ENCODE data around the gene CAPN15.
"Not testable (repeated sequence)": the region's sequence is repeated elsewhere in the genome, so short reads cannot be mapped to it uniquely, and the experiment has no call there.

Gene CAPN15

DNA sequence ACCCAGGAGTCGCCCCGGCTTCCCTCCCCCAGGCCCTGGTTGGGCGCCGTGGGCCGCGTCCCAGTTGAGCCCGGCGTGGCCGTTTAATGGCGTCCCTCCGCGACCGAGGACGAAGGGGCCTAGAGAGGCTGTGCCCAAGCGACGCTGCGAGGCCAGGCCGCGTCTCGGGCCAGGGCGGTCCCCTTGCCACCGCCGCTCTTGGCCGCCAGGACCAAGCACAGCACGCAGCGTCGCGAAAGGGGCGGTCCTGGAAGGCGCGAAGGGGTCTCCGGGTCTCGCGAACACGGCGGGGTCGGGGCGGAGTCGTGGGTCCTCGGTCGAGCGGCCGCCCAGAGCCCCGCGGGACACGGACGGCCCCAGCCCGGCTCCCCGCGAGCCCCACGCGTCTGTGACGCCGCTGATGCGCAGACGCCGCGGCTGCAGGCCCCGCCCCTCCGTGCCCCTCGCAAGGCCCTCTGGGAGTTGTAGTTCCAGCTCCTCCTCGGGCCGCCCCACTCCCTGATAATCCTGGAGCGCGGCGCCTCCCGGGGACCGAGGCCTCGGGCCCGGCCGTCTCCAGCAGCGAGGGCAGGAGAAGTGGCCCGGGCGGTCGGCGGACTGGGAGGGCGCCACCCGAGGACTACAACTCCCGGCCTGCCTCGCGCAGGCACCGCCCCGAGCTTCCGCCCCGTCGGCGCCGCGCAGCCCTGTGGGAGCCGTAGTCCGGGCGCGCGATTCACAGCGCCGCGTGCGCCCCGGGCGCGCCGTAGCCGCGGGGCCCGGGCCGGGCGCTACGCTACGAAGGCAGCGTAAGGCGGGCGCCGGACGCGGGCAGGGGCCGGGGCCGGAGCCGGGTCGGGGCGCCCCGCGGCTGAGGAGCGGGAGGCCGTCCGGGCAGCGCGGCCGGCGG, at the start of gene CAPN15:
CAPN15 (plus strand) TSS at position 698 of the 889 bp plus-strand sequence. CDS start 19,127 bp downstream, outside the sequence.
- Histone ChIP-seq H3K4me1 (ENCODE audit: control insufficient read depth, insufficient read depth, low read length) (peaks cover 45% of the 10 kb centered on the region), H3K4me3 (ENCODE audit: low read length) (peak within 1 kb of the TSS; percentile 68), H3K9me3 (ENCODE audit: control insufficient read depth, low read length) (no peaks in the 10 kb centered on the region), H3K36me3 (ENCODE audit: control insufficient read depth, insufficient read depth, low read length) (no peaks in the 10 kb centered on the region), H3K27me3 (ENCODE audit: control insufficient read depth, insufficient read depth, low read length) (no peaks in the 10 kb centered on the region), H3K9ac (ENCODE audit: low read length) (peak within 1 kb of the TSS; percentile 72)

GRCh38 chr16:478287-478686, 49.2 kb upstream of the CAPN15 start:
- not testable (repeated sequence) for H3K36me3 ChIP-seq (ENCODE audit: control insufficient read depth, insufficient read depth, low read length); H3K4me3 ChIP-seq (ENCODE audit: low read length); H3K9ac ChIP-seq (ENCODE audit: low read length); H3K9me3 ChIP-seq (ENCODE audit: control insufficient read depth, low read length); H3K27me3 ChIP-seq (ENCODE audit: control insufficient read depth, insufficient read depth, low read length); H3K4me1 ChIP-seq (ENCODE audit: control insufficient read depth, insufficient read depth, low read length)

- Histone ChIP-seq H3K36me3 (ENCODE audit: control insufficient read depth, insufficient read depth, low read length) (no peaks in the 10 kb centered on the region), H3K9ac (ENCODE audit: low read length) (no peak overlapping the region), H3K4me3 (ENCODE audit: low read length) (no peak overlapping the region)
Observed at GRCh38 chr16:482468-483185, 44.9 kb upstream of the CAPN15 start.

GRCh38 chr16:483341-484075, 44.0 kb upstream of the CAPN15 start:
- no peak overlapping the region for H3K4me3 ChIP-seq (ENCODE audit: low read length)
- H3K36me3 ChIP-seq (ENCODE audit: control insufficient read depth, insufficient read depth, low read length): no peaks in the 10 kb centered on the region
- H3K4me1 ChIP-seq (ENCODE audit: control insufficient read depth, insufficient read depth, low read length): no peaks in the 10 kb centered on the region
- no peak overlapping the region for H3K9ac ChIP-seq (ENCODE audit: low read length)
- H3K9me3 ChIP-seq (ENCODE audit: control insufficient read depth, low read length): no peaks in the 10 kb centered on the region
- H3K27me3 ChIP-seq (ENCODE audit: control insufficient read depth, insufficient read depth, low read length): no peaks in the 10 kb centered on the region

More at GRCh38 chr16:482468-483185, 44.9 kb upstream of the CAPN15 start:
- Histone ChIP-seq H3K27me3 (ENCODE audit: control insufficient read depth, insufficient read depth, low read length) (no peaks in the 10 kb centered on the region), H3K4me1 (ENCODE audit: control insufficient read depth, insufficient read depth, low read length) (no peaks in the 10 kb centered on the region), H3K9me3 (ENCODE audit: control insufficient read depth, low read length) (no peaks in the 10 kb centered on the region)

DNA sequence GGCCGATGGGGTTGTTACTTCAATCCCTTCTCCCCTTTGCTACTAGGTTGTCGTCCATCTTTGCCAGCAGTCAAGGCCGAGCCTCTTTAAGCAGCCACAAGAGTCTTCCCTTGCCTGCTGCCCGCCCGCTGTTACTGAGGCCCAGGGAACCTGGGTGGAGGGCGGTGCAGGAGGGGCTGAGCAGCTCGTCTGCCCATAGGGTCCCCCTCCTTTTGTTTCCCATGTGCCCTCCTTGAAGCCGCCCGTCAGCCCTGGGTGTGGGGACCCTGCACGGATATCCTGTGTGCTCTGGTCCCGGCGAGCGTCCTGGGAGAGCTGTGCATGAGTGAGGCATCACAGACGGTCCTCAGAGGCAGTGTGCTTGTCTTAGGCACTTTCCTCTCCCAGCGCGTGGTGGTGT, 37.9 kb upstream of the CAPN15 start:
- Histone ChIP-seq H3K4me1 (ENCODE audit: control insufficient read depth, insufficient read depth, low read length) (no peaks in the 10 kb centered on the region), H3K27me3 (ENCODE audit: control insufficient read depth, insufficient read depth, low read length) (no peaks in the 10 kb centered on the region), H3K9ac (ENCODE audit: low read length) (no peak overlapping the region), H3K9me3 (ENCODE audit: control insufficient read depth, low read length) (no peaks in the 10 kb centered on the region), H3K36me3 (ENCODE audit: control insufficient read depth, insufficient read depth, low read length) (no peaks in the 10 kb centered on the region), H3K4me3 (ENCODE audit: low read length) (no peak overlapping the region)

- Histone ChIP-seq H3K36me3 (ENCODE audit: control insufficient read depth, insufficient read depth, low read length) (no peaks in the 10 kb centered on the region), H3K4me3 (ENCODE audit: low read length) (no peak overlapping the region), H3K9ac (ENCODE audit: low read length) (no peak overlapping the region), H3K27me3 (ENCODE audit: control insufficient read depth, insufficient read depth, low read length) (no peaks in the 10 kb centered on the region), H3K9me3 (ENCODE audit: control insufficient read depth, low read length) (no peaks in the 10 kb centered on the region), H3K4me1 (ENCODE audit: control insufficient read depth, insufficient read depth, low read length) (no peaks in the 10 kb centered on the region)
Observed at GRCh38 chr16:490768-491167, 36.7 kb upstream of the CAPN15 start.

DNA sequence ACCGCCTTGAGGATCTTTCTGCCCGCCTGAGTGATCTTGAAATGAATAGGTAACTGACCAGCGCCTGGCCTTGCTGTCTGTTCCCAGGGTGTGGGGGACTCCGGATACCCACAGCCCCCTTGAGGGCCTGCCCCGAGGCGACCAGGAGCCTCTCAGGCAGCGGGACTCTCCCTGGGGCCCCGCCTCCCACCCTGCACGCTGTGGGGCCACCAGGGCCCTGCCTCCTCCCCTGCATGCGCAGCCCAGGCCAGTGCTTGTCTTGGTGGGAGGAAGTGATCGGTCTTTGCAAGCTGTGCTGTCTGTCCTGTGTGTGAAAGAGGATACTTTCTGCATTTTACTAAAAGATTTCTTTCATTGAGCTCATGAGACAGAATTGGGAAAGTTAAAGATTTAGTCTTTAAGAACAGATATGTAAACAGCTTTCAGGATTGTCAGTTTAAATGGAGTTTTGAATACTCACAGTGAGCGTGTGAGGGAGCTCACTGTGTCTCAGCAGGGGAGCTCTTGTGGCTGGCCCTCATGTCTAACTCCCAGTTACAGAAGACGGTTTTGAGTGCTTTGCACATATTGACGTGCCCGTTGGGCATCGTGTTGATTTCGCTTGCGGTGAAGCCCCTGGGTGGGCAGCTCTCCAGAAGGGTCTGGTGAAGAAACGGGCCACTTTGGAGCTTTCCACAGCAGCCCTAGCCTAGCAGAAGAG, 36.1 kb upstream of the CAPN15 start:
- Histone ChIP-seq H3K4me3 (ENCODE audit: low read length) (no peak overlapping the region), H3K27me3 (ENCODE audit: control insufficient read depth, insufficient read depth, low read length) (no peaks in the 10 kb centered on the region), H3K9ac (ENCODE audit: low read length) (no peak overlapping the region), H3K36me3 (ENCODE audit: control insufficient read depth, insufficient read depth, low read length) (no peaks in the 10 kb centered on the region), H3K9me3 (ENCODE audit: control insufficient read depth, low read length) (no peaks in the 10 kb centered on the region), H3K4me1 (ENCODE audit: control insufficient read depth, insufficient read depth, low read length) (no peaks in the 10 kb centered on the region)

DNA sequence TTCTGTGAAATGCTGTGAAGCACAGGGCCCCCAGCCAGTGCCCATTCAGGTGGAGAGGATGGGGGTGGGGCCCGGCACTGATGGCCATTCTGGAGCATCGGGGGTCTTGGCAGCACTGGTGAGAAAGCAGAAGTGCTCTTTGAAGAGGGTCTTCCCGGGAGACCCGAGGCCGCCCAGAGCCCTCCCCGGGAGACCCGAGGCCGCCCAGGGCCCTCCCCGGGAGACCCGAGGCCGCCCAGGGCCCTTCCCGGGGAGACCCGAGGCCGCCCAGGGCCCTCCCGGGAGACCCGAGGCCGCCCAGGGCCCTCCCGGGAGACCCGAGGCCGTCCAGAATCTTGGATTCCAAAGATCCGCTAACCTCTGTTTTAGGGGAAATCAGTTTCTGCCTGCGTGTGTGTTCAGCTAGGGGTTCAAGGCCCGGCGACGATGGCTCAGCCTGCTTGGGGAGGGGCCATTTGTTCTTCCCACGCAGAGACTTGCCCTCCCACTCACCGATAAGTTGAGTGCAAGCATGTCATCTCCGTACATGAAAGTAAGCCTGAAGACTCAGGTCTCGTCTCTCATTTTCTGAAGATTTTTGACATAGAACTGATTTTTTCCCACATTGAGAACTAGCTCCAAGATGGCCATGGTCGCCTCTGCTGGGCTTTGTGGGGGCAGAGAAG, 35.2 kb upstream of the CAPN15 start:
- no peaks in the 10 kb centered on the region for H3K9me3 ChIP-seq (ENCODE audit: control insufficient read depth, low read length)
- no peaks in the 10 kb centered on the region for H3K4me1 ChIP-seq (ENCODE audit: control insufficient read depth, insufficient read depth, low read length)
- no peak overlapping the region for H3K4me3 ChIP-seq (ENCODE audit: low read length)
- H3K27me3 ChIP-seq (ENCODE audit: control insufficient read depth, insufficient read depth, low read length): no peaks in the 10 kb centered on the region
- no peak overlapping the region for H3K9ac ChIP-seq (ENCODE audit: low read length)
- H3K36me3 ChIP-seq (ENCODE audit: control insufficient read depth, insufficient read depth, low read length): no peaks in the 10 kb centered on the region

DNA sequence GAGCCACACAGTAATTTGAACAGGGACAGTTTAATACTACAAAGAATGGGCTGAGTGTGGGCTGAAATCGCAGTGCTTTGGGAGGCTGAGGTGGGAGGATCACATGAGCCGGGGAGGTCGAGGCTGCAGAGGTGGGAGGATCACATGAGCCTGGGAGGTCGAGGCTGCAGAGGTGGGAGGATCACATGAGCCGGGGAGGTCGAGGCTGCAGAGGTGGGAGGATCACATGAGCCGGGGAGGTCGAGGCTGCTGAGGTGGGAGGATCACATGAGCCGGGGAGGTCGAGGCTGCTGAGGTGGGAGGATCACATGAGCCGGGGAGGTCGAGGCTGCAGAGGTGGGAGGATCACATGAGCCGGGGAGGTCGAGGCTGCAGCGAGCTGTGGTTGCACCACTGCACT, 32.8 kb upstream of the CAPN15 start:
- not testable (repeated sequence) for H3K27me3 ChIP-seq (ENCODE audit: control insufficient read depth, insufficient read depth, low read length); H3K36me3 ChIP-seq (ENCODE audit: control insufficient read depth, insufficient read depth, low read length); H3K4me3 ChIP-seq (ENCODE audit: low read length); H3K4me1 ChIP-seq (ENCODE audit: control insufficient read depth, insufficient read depth, low read length); H3K9ac ChIP-seq (ENCODE audit: low read length); H3K9me3 ChIP-seq (ENCODE audit: control insufficient read depth, low read length)

GRCh38 chr16:495127-495748, 32.3 kb upstream of the CAPN15 start:
- Histone ChIP-seq H3K4me3 (ENCODE audit: low read length) (no peak overlapping the region), H3K36me3 (ENCODE audit: control insufficient read depth, insufficient read depth, low read length) (no peaks in the 10 kb centered on the region)

More at GRCh38 chr16:495127-495748, 32.3 kb upstream of the CAPN15 start:
- no peaks in the 10 kb centered on the region for H3K27me3 ChIP-seq (ENCODE audit: control insufficient read depth, insufficient read depth, low read length)
- no peak overlapping the region for H3K9ac ChIP-seq (ENCODE audit: low read length)
- H3K4me1 ChIP-seq (ENCODE audit: control insufficient read depth, insufficient read depth, low read length): no peaks in the 10 kb centered on the region
- H3K9me3 ChIP-seq (ENCODE audit: control insufficient read depth, low read length): no peaks in the 10 kb centered on the region
